Ascending aorta (tissue), 2 donors: ENCODE data around the gene ITPKB. TPM values are rescaled to one million over a fixed set of nuclear protein-coding genes. Genes with fewer than 3 reads are reported as not detected.

ENCODE experiments used
- DNase-seq, 2 donors: peaks; one replicate each; pipeline ENCODE4 v3.0.0-alpha.2; 2019; ENCODE audit warnings: low spot score in 2 of 2
- H3K27ac ChIP-seq, 2 donors: fragments of 200-600 bp; sonication (generic); one replicate each; pipeline ENCODE4 v1.5.1; 2016 to 2017; ENCODE audit warnings: mild to moderate bottlenecking in 1 of 2
- H3K27me3 ChIP-seq: fragments of 200-600 bp; sonication (generic); one replicate; pipeline ENCODE4 v1.5.1; 2017
- H3K36me3 ChIP-seq, 2 donors: fragments of 200-600 bp; sonication (generic); one replicate each; pipeline ENCODE4 v1.5.1; 2016
- H3K4me1 ChIP-seq, 2 donors: fragments of 200-600 bp; sonication (generic); one replicate each; pipeline ENCODE4 v1.5.1; 2016 to 2017; ENCODE audit warnings: mild to moderate bottlenecking in 1 of 2
- H3K4me3 ChIP-seq, 2 donors: fragments of 200-600 bp; sonication (generic); one replicate each; pipeline ENCODE4 v1.5.1; 2016 to 2017; ENCODE audit warnings: mild to moderate bottlenecking in 1 of 2
- H3K9me3 ChIP-seq, 2 donors: fragments of 200-600 bp; sonication (generic); one replicate each; pipeline ENCODE4 v1.5.1; 2016
- CTCF ChIP-seq, 3 experiments: fragments of 200-600 bp in 2 of 3; fragments of 450-650 bp in 1 of 3; sonication (generic) in 2 of 3; IDR thresholded peaks; one replicate each; pipeline ENCODE4 v1.5.1; 2016 to 2019; ENCODE audit warnings: antibody characterized with exemption in 3 of 3, mild to moderate bottlenecking in 1 of 3, moderate library complexity in 1 of 3
- intact Hi-C: fragments of 100-400 bp; cut with DNase I; formaldehyde crosslinking; loops from one replicate; pipeline ENCODE4 v1.15.1; 2023
- total RNA-seq: library from RNA; depleted of rRNA; stranded (reverse); fragments of >200 nt; gene quantifications from one replicate; pipeline ENCODE4 v1.1.0, GENCODE V29; 2016

ITPKB gene
- total RNA-seq, 1 donor from 2014 or later, result 27.5 TPM

GRCh38 chr1:226736908-226737818, 1.9 kb downstream of the ITPKB start:
- Histone ChIP-seq H3K36me3 (no peaks in the 10 kb centered on the region), H3K27me3 (no peaks in the 10 kb centered on the region), H3K27ac (peak overlapping the region; percentile 75 to 93), H3K4me1 (peaks cover 25 to 48% of the 10 kb centered on the region in 2 donors), H3K9me3 (no peaks in the 10 kb centered on the region), H3K4me3 (peak overlapping the region; percentile 87 to 95)
- intact Hi-C loops, result loop anchor here (2.0 to 5.0 kb wide), 5 partner anchors 24 to 190 kb away; partner anchors contain the start of gene STUM
- peak in 1 of 2 donors; percentile 67 for DNase-seq
- TF ChIP-seq CTCF (IDR thresholded peaks at IDR 0.05), result peak in 2 of 3 experiments; percentile 7 to 27

- no peak for TF ChIP-seq CTCF (IDR thresholded peaks at IDR 0.05)
- H3K9me3 ChIP-seq, result no peaks in the 10 kb centered on the region
- H3K27ac ChIP-seq, result peak overlapping the region; percentile 75 to 93
- peak overlapping the region; percentile 87 to 95 for H3K4me3 ChIP-seq
- DNase-seq, result no peak
- no peaks in the 10 kb centered on the region for H3K36me3 ChIP-seq
- H3K4me1 ChIP-seq, result peaks cover 25 to 49% of the 10 kb centered on the region in 2 donors
- intact Hi-C loops, result loop anchor here (2.0 to 5.0 kb wide), 5 partner anchors 23 to 189 kb away; partner anchors contain the start of gene STUM
- H3K27me3 ChIP-seq, result no peaks in the 10 kb centered on the region
Measured at GRCh38 chr1:226736001-226736907, 2.8 kb downstream of the ITPKB start.

- DNase-seq, result no peak
- peak overlapping the region; percentile 75 to 93 for H3K27ac ChIP-seq
- TF ChIP-seq CTCF (IDR thresholded peaks at IDR 0.05), result no peak
- intact Hi-C loops, result loop anchor here (5.0 kb wide), 1 partner anchor 188 kb away; the partner anchor contains the start of gene STUM
- no peaks in the 10 kb centered on the region for H3K27me3 ChIP-seq
- H3K4me1 ChIP-seq, result peaks cover 25 to 53% of the 10 kb centered on the region in 2 donors
- no peaks in the 10 kb centered on the region for H3K36me3 ChIP-seq
- H3K4me3 ChIP-seq, result peak overlapping the region; percentile 87 to 95
- H3K9me3 ChIP-seq, result no peaks in the 10 kb centered on the region
Measured at GRCh38 chr1:226735576-226735975, 3.5 kb downstream of the ITPKB start.

- H3K4me1 ChIP-seq, result peaks cover 21 to 45% of the 10 kb centered on the region in 2 donors
- DNase-seq, result no peak
- intact Hi-C loops, result loop anchor here (5.0 kb wide), 1 partner anchor 187 kb away; the partner anchor contains the start of gene STUM
- H3K36me3 ChIP-seq, result no peaks in the 10 kb centered on the region
- no peaks in the 10 kb centered on the region for H3K27me3 ChIP-seq
- TF ChIP-seq CTCF (IDR thresholded peaks at IDR 0.05), result no peak
- no peak overlapping the region for H3K27ac ChIP-seq
- H3K9me3 ChIP-seq, result no peaks in the 10 kb centered on the region
- peak overlapping the region in 1 of 2 donors; percentile 36 for H3K4me3 ChIP-seq
Measured at GRCh38 chr1:226734611-226735153, 4.4 kb downstream of the ITPKB start.

GRCh38 chr1:226733876-226734275, 5.2 kb downstream of the ITPKB start:
- intact Hi-C loops, result no loop called here
- Histone ChIP-seq H3K27ac (peak overlapping the region in 1 of 2 donors; percentile 15), H3K4me1 (peaks cover 21 to 43% of the 10 kb centered on the region in 2 donors), H3K4me3 (peak overlapping the region; percentile 7 to 36), H3K27me3 (no peaks in the 10 kb centered on the region), H3K9me3 (no peaks in the 10 kb centered on the region), H3K36me3 (no peaks in the 10 kb centered on the region)
- no peak for DNase-seq
- no peak for TF ChIP-seq CTCF (IDR thresholded peaks at IDR 0.05)
